IMR-90 (cell line): ENCODE results near the gene ZNF835. TPM values are rescaled to one million over a fixed set of nuclear protein-coding genes. Genes with fewer than 3 reads are reported as not detected.

Experiments used
- ATAC-seq: fragments of 200-7000 bp; cut with Tn5 transposase; 2 replicates; pipeline ENCODE4 v1.9.1; 2020; ENCODE audit warnings: low read depth, mild to moderate bottlenecking, moderate library complexity
- BruUV-seq: library from RNA; stranded (reverse); fragments of 400-500 nt; replicated peaks from 2 replicates; lab custom pipeline; 2021; lab: Mats Ljungman, UMichigan
- CTCF ChIA-PET: fragments of 300-600 bp; formaldehyde crosslinking; extraction: SDS; loops from one replicate; lab custom pipeline; 2021; ENCODE audit warnings: antibody characterized with exemption; lab: Yijun Ruan, JAX
- POLR2A ChIA-PET: fragments of 300-600 bp; sonication (Branson Sonifier 250); formaldehyde crosslinking; loops from one replicate; lab custom pipeline; 2022; ENCODE audit warnings: antibody characterized with exemption; ENCODE audit not compliant: unreplicated experiment; lab: Charles Lee
- DNase-seq: peaks from one replicate; pipeline ENCODE4 v3.0.0; 2013
- H2AFZ ChIP-seq: replicated peaks from 2 replicates; pipeline ENCODE3; 2013; ENCODE audit warnings: low read length, mild to moderate bottlenecking; ENCODE audit not compliant: poor library complexity
- H2AK5ac ChIP-seq: 2 replicates; pipeline ENCODE4 v1.6.1; 2013; ENCODE audit warnings: low read depth, low read length, inconsistent platforms
- H2AK9ac ChIP-seq: replicated peaks from 2 replicates; pipeline ENCODE3; 2013; ENCODE audit warnings: mild to moderate bottlenecking, low read depth, low read length, moderate library complexity; ENCODE audit not compliant: poor library complexity
- H2BK120ac ChIP-seq: 2 replicates; pipeline ENCODE4 v1.6.1; 2013; ENCODE audit warnings: low read depth, low read length, inconsistent platforms
- H2BK15ac ChIP-seq: 3 replicates; pipeline ENCODE4 v1.6.1; 2013; ENCODE audit warnings: low read depth, low read length, inconsistent platforms
- H2BK20ac ChIP-seq: 2 replicates; pipeline ENCODE4 v1.6.1; 2013; ENCODE audit warnings: low read depth, mild to moderate bottlenecking, inconsistent platforms, low read length, moderate library complexity
- H2BK5ac ChIP-seq: 2 replicates; pipeline ENCODE4 v1.6.1; 2013; ENCODE audit warnings: mild to moderate bottlenecking, low read depth, low read length, inconsistent platforms; ENCODE audit not compliant: poor library complexity, severe bottlenecking
- H3K14ac ChIP-seq: replicated peaks from 2 replicates; pipeline ENCODE4 v1.6.1; 2013; ENCODE audit warnings: low read depth, low read length, inconsistent platforms
- H3K18ac ChIP-seq: 2 replicates; pipeline ENCODE4 v1.6.1; 2013; ENCODE audit warnings: low read depth, low read length, control low read depth
- H3K23ac ChIP-seq: 2 replicates; pipeline ENCODE4 v1.6.1; 2013; ENCODE audit warnings: low read depth, low read length, inconsistent platforms
- H3K27ac ChIP-seq: 2 replicates; pipeline ENCODE4 v1.5.1; 2013; ENCODE audit warnings: mild to moderate bottlenecking, control low read depth, low read length; ENCODE audit not compliant: insufficient read depth
- H3K27me3 ChIP-seq: 2 replicates; pipeline ENCODE4 v1.6.1; 2013; ENCODE audit warnings: low read length; ENCODE audit not compliant: control insufficient read depth, insufficient read depth
- H3K36me3 ChIP-seq: 2 replicates; pipeline ENCODE4 v1.6.1; 2013; ENCODE audit warnings: low read length, mixed read lengths; ENCODE audit not compliant: control insufficient read depth, insufficient read depth
- H3K4ac ChIP-seq: 2 replicates; pipeline ENCODE4 v1.6.1; 2013; ENCODE audit warnings: low read depth, low read length, inconsistent platforms
- H3K4me1 ChIP-seq: 2 replicates; pipeline ENCODE4 v1.6.1; 2013; ENCODE audit warnings: low read length, mixed read lengths; ENCODE audit not compliant: control insufficient read depth, insufficient read depth
- H3K4me2 ChIP-seq: 2 replicates; pipeline ENCODE4 v1.6.1; 2013; ENCODE audit warnings: low read depth, mild to moderate bottlenecking, control low read depth, low read length, moderate library complexity
- H3K4me3 ChIP-seq: 2 replicates; pipeline ENCODE4 v1.5.1; 2013; ENCODE audit warnings: low read depth, mild to moderate bottlenecking, control low read depth, low read length, moderate library complexity; ENCODE audit not compliant: insufficient read depth
- H3K56ac ChIP-seq: 2 replicates; pipeline ENCODE4 v1.6.1; 2013; ENCODE audit warnings: low read length, inconsistent platforms; ENCODE audit not compliant: insufficient read depth; ENCODE audit errors: extremely low read depth
- H3K79me1 ChIP-seq, 2 experiments: 2 replicates each; pipeline ENCODE4 v1.6.1; 2013; ENCODE audit warnings: low read length in 2 of 2, inconsistent platforms in 1 of 2, low read depth in 1 of 2
- H3K9ac ChIP-seq: 2 replicates; pipeline ENCODE4 v1.6.1; 2013; ENCODE audit warnings: low read depth, low read length, control low read depth
- H3K9me1 ChIP-seq: 2 replicates; pipeline ENCODE4 v1.6.1; 2013; ENCODE audit warnings: low read length, inconsistent platforms; ENCODE audit not compliant: insufficient read depth
- H3K9me3 ChIP-seq: 2 replicates; pipeline ENCODE4 v1.6.1; 2013; ENCODE audit warnings: low read length; ENCODE audit not compliant: control insufficient read depth, insufficient read depth
- H4K20me1 ChIP-seq: 2 replicates; pipeline ENCODE4 v1.6.1; 2013; ENCODE audit warnings: low read length, inconsistent platforms; ENCODE audit not compliant: insufficient read depth
- H4K5ac ChIP-seq: 2 replicates; pipeline ENCODE4 v1.6.1; 2013; ENCODE audit warnings: mild to moderate bottlenecking, low read depth, low read length, control low read depth
- H4K8ac ChIP-seq, 2 experiments: 2 replicates each; pipeline ENCODE4 v1.6.1; 2013; ENCODE audit warnings: low read depth in 2 of 2, low read length in 2 of 2, control low read depth in 1 of 2, inconsistent platforms in 1 of 2
- H4K91ac ChIP-seq: 2 replicates; pipeline ENCODE4 v1.6.1; 2013; ENCODE audit warnings: low read depth, low read length, inconsistent platforms; ENCODE audit not compliant: insufficient read depth
- RAD21 ChIP-seq: IDR thresholded peaks from 2 replicates; pipeline ENCODE4 v1.6.1; 2012; ENCODE audit warnings: low read length, improper control_type of control experiment
- WGBS, 2 experiments: methylation state at CpG; one replicate each; pipeline versions ENCODE4 v1.1.5 to v1.1.7; 2013; ENCODE audit warnings: missing lambda C conversion rate in 2 of 2; ENCODE audit not compliant: insufficient read length in 1 of 2; ENCODE audit errors: extremely low coverage in 2 of 2; 5-methylcytosine and 5-hydroxymethylcytosine counted together
- dilution Hi-C: fragments of 300-500 bp; cut with HindIII; formaldehyde crosslinking; loops from one replicate; pipeline ENCODE4 v1.14.3; 2018; ENCODE audit warnings: low sequenced_read_pairs; ENCODE audit not compliant: unreplicated experiment
- in situ Hi-C: fragments of 300-500 bp; cut with MboI; formaldehyde crosslinking; loops from 3 replicates; pipeline ENCODE4 v1.14.3; 2019; ENCODE audit warnings: low sequenced_read_pairs, inconsistent platforms, mixed read lengths
- intact Hi-C: fragments of 100-400 bp; cut with micrococcal nuclease; formaldehyde crosslinking; loops from 2 replicates; pipeline ENCODE4 v1.10.0; 2022
- polyA plus RNA-seq, 3 experiments: library from polyadenylated mRNA; depleted of rRNA; stranded (reverse); fragments of >200 nt; gene quantifications; 2 replicates each; pipeline ENCODE4 v1.2.3, GENCODE V29; 2012; ENCODE audit warnings: low replicate concordance in 1 of 3
- total RNA-seq: library from RNA; depleted of rRNA; stranded (reverse); fragments of >200 nt; gene quantifications from 2 replicates; pipeline ENCODE4 v1.2.3, GENCODE V29; 2012

The ZNF835 gene
- total and polyA plus RNA-seq, 2 of the 4 experiments (the other 2 are of a cell fraction) = not detected

GRCh38 chr19:56661248-56661647, 10.3 kb downstream of the ZNF835 start:
- Histone ChIP-seq H3K27ac (no peak overlapping the region), H2AK5ac (no peak overlapping the region), H4K8ac (no peak overlapping the region), H3K4me3 (no peak overlapping the region), H4K5ac (no peak overlapping the region), H3K23ac (no peak overlapping the region), H3K9me3 (peaks cover 51% of the 10 kb centered on the region), H3K36me3 (no peaks in the 10 kb centered on the region), H4K91ac (no peak overlapping the region), H2BK120ac (no peak overlapping the region), H3K9me1 (no peaks in the 10 kb centered on the region), H3K18ac (no peak overlapping the region), H3K9ac (no peak overlapping the region), H2BK20ac (no peak overlapping the region), H3K4ac (no peak overlapping the region), H2AK9ac (peak overlapping the region; percentile 50), H3K14ac (no peak overlapping the region), H3K56ac (no peak overlapping the region), H3K27me3 (no peaks in the 10 kb centered on the region), H4K20me1 (no peaks in the 10 kb centered on the region), H3K4me2 (no peak overlapping the region), H3K4me1 (no peaks in the 10 kb centered on the region), H3K79me1 (no peaks in the 10 kb centered on the region), H2BK5ac (no peak overlapping the region), H2BK15ac (no peak overlapping the region), H2AFZ (no peak overlapping the region)
- ChIA-PET POLR2A (no interaction called here), CTCF (no interaction called here)
- TF ChIP-seq RAD21 = no peak
- BruUV-seq = no TSS peak
- DNase-seq (no peak), ATAC-seq (no peak)
- dilution Hi-C loops = no loop called here
- in situ Hi-C loops = no loop called here
- intact Hi-C loops = no loop called here
- 50% methylated on average over 1 of the region's 3 CpGs; no CpG with 5 or more reads in 1 of the 2 experiments for WGBS, 2 experiments
